AML-193 (cell line): ENCODE results near the gene RHOBTB3.

ENCODE experiments used
- DNase-seq, 2 experiments: peaks; one replicate each; lab custom pipeline; 2025; lab: John Stamatoyannopoulos, UW

Gene RHOBTB3

DNA sequence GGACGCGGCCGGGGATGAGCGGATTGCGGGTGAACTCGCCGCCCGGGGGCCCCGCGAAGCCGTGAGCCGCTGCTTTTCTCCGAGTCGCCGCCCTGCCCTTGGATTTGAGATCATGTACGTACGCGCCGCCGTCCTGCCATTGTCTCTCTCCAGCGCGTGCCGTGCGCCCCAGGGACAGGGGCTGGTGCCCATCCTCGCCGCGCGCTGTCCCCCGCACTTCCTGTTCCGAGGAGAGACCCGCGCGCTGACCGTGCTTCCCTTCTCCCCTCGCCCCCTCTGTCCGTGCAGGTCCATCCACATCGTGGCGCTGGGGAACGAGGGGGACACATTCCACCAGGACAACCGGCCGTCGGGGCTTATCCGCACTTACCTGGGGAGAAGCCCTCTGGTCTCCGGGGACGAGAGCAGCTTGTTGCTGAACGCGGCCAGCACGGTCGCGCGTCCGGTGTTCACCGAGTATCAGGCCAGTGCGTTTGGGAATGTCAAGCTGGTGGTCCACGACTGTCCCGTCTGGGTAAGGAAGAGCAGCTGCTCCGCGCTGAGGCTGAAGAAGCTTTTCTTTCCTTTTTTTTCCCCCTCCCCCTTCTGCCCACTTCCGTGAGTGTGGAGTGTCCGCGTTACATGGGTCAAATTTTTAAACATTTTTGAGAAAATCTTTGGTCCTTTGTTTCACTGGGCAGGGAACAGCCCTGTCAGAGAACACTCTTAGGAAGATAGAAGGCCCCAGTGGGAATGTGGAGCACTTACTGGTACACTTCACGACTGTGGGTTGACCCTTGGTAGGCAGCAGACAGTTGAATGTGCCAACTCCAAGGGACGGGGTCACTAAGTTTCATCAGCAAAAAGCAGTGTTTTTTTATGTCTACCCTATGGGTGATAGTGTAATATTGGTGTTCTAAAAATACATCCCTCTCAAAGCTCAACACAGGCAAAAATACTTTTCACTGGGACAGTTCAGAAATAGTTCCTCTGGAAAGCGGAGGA lies 727 bp downstream of the RHOBTB3 start:
- DNase-seq: peak; percentile 24 to 36

DNA sequence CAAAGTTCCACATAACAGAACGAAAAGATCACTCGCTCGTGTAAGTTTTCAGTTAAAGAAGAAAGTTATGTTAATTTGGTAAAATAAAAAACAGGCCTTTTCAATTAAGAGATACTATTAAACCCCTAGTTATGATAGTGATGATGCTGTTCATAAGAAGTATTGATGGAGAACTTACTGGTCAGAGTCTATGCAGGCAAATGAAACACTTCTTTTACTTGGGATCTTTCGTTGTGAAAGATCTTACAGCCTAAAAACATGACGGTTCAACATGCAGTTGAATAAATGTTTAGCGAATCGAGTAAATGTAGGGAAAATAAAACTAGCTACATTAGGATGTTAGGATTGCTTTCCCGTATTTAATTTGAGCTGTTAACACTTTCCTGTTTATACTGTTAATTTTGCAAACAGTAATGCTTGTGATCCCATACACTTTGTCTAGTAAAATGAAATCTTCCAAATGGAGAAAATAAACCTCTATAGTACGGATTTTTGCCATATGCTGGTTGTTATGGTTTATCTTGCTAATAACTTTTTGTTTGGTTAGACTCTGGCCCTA lies 2.0 kb downstream of the RHOBTB3 start:
- no peak for DNase-seq

DNA sequence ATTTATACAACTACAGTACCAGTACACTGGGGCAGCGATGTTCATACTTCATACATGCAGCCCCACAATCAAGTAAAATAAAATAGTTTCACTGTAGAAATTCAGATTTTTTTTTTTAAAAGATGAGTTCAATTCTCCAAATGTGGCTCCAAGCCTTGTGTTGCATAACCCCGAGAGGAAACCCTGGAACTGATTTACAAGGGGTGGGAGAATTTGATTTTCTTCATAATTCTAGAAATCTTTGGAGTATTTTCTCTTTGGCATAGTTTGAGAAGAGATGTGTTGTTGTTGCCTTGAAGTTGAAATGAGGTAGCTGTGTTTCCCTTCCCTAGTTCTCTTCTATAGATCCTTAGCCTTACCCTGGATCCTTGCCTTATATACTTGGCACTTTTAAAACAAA lies 3.1 kb downstream of the RHOBTB3 start:
- DNase-seq: no peak

DNA sequence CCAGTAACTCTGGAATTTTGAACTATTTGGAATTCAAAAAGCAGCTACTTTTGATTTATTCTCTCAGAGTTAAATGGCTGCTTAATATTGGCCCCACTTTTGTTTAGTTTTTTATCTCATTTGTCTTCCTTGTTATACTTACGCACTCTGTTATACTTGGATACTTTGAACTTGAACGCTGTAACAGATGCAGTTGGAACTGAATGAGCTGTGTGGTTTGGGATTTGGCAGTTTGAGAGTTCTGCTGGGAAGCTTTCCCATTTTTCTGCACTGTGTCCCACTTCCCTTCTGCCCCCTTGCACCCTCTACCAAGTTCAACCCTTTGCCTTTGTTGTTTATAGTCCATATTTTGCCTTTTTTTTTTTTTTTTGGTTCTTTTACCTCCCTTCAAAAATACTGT lies 3.8 kb downstream of the RHOBTB3 start:
- no peak for DNase-seq

DNA sequence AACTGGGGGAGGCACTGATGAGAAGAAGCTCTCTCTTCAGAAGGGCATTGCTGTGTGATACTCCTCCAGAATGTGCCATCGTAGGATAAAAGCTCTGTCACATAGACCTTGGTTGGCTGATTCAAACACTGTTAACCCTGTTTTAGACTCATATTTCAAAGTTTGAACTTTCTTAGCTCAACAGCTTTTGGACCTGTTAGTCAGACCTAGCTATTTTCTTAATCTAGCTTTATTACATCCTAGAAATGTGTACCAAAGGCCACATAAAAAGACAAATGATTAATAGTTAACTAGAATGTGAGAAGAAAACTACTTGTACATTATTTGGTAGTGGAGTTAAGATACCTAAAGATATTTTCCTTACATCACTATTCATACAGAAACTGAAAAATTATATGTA lies 4.3 kb downstream of the RHOBTB3 start:
- no peak for DNase-seq

DNA sequence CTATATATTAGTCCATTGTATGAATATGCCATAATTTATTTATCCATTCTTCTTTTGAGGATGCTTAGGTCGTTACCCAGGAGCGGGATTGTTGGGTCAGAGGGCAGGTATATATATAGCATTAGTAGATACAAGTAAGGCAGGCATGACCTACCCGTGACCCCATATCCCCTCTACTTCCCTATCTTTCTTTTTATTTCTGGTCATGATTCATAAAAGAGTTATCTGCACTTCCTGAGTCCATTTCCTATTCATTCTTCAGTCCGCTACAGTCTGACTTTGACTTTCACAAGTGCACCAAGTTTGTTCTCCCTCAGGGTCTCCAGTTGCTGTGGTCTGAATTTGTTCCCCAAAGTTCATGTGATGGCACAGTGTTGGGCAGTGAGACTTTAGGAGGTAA lies 6.9 kb downstream of the RHOBTB3 start:
- DNase-seq: peak; percentile 45 to 52

DNA sequence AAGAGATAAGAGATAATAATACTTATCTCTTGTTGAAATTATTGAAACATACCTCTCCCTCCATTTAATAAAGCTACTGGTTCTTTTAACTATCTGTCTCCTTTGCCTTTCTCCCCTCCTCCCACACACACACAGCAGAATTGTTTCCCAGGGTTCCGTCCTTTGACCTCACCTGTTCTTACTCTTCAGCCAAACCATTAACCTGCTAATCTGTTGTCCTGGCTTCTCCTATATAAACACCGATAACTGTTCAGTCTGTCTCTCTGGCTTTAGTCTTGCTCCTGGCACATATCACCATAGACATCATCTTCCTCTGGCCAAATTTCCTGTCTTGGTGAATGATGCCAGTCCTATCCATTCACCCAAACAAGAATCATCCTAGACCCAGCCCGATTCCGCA lies 7.7 kb downstream of the RHOBTB3 start:
- DNase-seq: no peak

DNA sequence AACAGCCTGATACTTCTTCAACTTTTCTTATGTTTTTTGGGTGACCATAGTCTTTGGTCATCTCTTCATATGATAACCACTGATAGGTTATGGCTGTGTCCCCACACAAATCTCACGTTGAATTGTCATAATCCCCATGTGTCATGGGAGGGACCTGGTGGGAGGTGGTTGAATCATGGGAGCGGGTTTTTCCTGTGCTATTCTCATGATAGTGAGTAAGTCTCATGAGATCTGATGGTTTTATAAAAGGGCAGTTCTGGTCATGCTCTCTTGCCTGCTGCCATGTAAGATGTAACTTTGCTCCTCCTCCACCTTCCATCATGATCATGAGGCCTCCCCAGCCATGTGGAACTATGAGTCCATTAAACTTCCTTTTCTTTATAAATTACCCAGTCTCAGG lies 8.7 kb downstream of the RHOBTB3 start:
- no peak for DNase-seq

DNA sequence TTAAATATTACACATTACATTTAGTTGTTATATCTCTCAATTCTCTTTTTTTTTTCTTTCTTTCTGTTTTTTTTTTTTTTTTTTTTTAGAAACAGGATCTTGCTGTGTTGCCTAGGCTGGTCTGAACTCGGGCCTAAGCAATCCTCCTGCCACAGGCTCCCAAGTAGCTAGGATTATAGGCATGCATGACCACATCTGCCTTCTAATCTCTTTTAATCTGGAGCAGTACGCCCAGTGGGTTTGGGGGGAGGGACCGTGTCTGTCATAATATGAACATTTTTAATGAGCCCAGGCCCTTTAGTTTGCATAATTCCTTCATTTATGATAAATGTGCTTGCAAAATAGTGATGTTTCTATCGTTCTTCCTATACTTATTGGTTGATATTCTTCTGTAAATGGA lies 10.3 kb downstream of the RHOBTB3 start:
- DNase-seq: no peak

DNA sequence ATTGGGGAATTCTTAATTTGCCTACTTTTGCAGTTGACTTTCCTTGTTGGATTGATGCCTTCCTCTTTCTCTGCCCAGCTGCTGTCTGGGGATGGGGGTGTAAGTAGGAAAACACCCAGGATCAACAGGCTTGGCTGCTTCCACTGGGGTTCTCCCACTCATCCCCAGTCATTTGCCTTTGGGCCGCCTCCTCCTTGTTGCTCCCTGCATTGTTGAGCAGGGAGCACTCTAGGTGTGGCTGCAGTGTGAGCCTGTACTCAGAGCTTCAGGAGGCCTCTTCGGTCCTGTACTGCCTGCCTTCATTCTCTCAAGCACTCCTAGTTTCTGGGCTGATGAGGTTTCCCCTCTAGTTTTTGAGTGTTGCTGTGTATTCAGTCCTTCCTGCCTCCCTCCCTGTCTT lies 12.1 kb downstream of the RHOBTB3 start:
- DNase-seq: no peak

DNA sequence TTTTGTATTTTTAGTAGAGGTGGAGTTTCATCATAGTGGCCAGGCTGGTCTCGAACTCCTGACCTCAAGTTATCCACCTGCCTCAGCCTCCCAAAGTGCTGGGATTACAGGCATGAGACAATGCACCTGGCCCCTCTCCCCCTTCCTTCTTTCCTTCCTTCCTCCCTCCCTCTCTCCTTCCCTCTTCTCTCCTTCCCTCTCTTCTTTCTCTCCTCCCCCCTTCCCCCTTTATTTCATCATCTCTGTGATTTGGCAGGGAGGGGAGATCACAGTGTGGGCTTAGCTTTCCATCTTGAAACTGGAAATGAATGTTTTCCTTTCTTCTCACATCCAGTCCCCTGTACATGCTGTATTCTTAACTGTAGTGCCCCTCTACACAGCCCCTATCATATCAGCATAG lies 12.7 kb downstream of the RHOBTB3 start:
- no peak for DNase-seq

DNA sequence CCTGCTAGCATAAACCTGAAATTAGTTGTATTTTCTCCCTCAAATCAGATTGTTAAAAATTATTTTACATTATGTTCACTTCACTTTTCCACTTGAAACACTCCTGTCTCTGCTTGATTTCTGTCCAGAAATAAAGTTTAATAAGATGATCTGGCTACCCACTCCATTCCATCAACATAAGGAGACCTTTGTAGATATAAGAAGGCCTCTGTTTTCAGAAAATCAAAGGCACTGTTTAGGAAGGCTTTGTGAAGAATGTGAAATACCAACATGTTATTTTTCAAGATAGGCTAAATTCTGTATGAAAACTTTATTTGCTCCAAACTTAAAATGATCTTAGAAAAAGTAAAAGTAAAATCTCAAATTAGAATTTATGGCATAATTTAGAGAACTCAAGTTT lies 15.1 kb downstream of the RHOBTB3 start:
- DNase-seq: no peak

DNA sequence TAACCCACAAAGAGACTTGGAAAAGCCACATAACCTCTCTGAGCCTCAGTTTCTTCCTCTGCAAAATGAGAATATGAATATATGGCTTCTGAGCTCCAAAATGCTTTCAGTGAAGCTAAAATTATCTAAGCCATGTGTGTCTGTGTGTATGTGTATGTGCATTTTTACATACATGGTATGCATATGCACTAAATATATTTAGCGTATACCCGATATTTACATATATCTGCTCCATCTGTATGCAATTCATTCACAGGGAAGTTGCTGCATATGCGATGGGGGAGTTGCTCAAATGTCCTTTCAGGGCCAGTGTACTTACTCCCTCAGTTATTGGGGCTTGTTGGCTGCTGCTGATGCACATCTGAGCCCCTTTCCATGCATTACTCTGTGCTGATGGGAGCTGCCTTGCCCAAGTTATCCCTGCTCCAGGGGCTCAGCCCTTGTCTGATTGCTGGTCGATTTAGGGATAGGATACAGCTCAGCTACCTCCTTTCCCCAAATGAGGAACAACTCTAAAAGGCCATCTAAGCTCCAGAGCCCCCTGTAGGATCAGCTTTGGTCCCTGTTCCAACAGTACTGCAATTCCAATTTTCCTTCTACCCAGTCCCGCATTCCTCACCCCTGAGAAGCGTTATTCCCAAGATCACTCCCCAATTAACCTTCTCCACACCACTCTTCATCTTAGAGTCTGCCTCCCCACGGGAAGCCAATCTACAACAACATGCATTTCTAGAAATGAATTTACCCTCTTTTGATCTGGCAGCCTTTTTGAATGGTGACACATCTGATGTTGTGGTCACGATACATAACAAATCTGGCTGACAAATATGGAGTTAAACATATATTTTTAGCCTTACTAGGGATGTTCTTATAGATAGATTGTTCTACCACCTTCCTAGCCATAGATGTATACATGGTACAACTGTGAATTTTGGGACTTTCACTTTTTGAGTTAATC lies 15.9 kb downstream of the RHOBTB3 start:
- DNase-seq: no peak

DNA sequence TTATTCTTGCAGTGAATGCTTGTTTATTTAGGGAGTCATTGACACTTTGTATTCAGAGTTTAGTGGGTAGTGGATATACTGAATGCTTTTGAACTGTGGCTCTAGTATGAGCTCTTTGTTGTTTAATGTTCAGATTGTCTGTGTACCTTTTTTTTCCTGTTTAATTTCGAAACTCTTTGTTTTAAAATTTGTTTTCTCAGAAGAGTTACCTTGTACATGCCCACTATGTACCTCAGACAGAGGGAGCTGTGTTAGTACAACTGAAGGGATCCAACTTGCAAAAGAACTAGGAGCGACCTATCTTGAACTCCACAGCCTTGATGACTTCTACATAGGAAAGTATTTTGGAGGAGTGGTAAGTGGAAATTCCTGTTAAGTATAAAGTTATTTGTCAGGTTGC lies 17.0 kb downstream of the RHOBTB3 start:
- DNase-seq: no peak

DNA sequence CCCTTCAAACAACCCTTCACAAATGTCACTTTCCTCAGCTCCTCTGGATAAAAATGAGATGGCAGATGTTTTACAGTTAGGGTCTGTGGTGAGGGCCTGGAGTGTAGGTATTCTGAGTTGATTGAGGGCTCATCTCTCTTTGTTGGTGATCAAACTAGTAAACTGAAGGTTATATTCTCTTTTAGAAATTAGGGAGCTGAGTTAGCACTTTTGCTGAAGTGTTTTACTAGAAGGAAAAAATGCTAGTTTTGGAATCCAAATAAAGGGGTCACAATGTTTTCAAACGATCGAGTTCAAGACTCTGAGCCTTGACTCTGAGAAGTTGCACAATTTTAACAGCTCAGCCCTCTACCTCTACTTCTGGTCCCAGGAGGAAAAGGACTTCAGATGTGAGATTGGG lies 23.4 kb downstream of the RHOBTB3 start:
- DNase-seq: no peak

DNA sequence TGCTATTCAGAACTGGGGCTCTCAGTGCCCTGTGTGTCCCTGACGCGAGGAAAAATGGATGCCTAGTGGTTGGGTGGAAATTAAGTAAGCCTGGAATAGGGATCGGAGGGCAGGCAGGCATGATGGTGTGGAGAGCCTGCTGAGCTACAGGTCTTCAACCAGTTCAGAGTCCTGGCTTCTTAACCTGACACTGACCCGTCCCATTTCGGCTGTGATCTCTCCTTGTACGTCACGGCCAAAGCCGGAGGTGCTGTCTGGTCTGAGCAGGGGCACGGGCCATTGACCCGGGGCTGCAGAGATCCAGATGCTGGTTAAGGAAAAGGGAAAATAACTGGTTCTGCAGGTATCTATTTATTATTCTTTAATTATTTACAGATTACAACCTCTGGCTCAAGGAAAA lies 27.9 kb downstream of the RHOBTB3 start:
- no peak for DNase-seq

DNA sequence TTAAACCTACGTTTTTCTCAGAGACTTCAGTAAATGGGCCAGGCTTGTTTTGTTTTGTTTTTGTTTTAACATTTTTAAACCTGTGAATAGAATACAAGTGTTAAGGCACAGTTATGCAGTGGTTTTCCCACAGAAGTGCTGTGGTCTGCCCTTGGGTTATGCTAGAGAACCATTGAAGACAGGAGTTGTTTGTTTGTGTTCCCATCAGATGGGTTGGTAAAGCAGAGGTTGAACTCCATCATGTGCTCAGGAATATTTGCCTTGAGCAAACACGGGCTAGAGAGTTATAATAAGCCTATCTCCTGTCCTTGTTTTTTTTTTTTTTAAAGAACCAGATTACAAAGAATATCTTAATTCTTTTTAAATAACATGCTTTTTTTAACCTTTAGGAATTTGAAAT lies 28.5 kb downstream of the RHOBTB3 start:
- DNase-seq: no peak

DNA sequence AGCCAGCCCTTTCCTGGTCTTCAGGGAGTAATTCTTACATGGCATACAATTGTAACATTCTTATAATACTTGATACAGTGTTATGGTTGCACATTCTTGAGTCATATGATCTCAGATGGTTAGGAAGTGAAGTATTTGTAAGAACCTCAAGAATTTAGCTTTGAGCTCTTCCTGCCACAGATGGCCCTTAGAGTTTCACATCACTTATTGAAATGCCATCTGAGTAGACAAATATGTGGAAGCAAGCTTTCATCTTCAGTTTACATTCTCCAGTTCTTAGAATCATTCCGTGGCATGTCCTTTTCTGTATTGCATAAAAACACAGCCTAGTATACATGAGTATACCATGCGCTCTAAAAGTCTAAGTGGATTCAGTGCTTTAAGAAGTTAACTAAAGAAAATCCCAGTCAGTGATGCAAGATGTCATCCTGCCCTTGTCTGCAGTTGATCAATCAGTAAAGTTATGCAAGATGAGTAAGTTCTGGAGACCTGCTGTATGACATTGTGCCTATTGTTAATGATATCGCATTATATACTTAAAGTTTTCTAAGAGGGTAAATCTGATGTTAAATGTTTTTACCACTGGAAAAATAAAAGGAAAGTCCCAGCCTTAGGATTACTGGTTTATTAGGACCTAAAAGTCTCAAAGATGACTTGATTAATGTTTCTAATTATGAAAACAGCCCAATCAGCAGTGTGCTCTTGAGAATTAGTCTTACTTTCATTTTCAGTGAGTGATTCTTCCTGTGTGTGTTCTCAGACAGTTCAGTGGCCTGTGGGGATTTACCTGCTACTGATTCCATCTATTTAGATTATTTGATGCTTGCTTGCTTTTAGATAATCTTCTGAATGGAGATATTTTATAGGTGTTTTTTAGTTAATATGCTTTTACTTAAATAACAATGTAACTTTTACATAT lies 29.4 kb downstream of the RHOBTB3 start:
- DNase-seq: peak; percentile 55 to 57

DNA sequence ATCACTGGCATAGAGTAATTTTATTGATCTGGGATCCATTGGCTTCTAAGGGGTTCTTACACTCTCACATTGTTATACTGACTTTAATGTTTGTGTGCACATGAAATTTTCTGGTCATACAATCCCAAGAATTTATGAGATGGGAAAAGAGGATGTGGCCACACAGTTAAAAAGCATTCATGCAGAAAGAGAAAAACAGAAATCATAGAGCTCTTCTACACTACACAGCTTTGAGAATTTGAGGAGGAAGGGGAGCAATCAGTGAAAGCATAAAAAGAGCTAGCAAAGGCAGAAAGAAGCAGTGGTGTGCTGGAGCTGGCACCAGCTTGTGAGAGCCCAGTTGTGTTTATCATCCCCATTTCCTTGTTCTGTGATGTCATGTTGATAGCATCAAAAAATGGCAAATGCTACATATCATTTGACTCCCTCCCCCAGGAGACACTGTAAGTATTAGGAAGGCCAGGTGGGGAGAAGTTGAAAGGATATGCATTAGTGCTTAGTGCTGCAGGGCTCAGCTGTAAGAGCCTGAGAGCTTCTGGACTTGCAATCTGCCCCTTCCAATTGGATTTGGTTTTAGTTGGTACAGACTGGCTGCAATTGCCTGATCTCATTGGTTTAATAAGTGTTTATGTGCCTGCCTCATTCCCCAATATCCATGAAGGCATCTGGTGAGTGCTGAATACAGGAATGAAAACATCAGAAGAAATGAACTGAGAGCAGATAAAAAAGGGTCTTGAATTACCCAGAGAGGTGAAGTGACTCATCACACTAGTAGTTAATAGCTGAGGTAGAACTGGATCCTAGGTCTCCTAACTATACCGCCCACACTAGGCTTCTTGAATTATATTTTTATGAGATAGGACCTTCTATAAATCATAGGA lies 30.9 kb downstream of the RHOBTB3 start:
- DNase-seq: no peak

DNA sequence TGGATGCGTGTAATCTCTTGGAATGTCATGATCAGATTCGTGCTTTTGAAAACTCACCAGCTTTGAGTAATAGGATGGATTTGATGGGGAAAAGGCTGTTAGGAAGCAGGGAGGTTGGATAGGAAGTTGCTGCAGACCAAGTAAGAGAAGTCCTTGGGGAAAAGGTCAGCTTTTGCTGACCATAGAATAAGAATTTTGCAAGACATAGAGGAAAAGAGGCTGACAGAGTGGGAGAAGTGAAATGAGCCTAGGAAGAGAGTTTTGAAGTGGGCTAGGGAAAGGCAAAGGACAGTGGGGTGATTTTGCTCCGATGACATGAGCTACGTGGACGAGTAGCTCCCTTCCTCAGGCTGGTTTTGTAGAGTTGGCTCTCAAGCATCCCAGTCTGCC lies 31.5 kb downstream of the RHOBTB3 start:
- no peak for DNase-seq
